NCI-H1694 treated with DMSO at 0.1 percent for 48 hours (cell line): ENCODE measurements around the gene GRID1.

Experiments
- DNase-seq: peaks from one replicate; lab custom pipeline; 2025; lab: John Stamatoyannopoulos, UW

Gene GRID1

DNA sequence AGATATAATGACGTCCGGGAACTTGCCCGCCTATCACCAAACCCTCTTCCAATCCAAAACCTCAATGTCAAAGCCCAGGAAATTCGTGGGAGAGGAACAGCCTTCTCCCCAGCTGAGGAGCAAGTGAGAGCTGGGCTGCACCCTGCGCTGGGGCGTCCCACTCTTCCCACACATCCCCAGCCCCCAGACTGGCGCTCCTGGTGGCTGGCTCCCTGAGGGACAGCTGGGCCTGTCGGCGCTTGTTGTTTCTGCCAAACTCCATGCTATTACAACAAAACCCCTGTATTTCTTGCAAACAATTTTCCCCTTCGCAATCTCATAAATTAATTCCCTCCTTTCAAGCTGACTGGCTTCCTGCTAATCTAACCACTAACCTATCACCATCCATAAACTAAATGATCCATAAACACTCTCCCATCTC, 53.0 kb downstream of the GRID1 start:
- DNase-seq = peak; percentile 6

DNA sequence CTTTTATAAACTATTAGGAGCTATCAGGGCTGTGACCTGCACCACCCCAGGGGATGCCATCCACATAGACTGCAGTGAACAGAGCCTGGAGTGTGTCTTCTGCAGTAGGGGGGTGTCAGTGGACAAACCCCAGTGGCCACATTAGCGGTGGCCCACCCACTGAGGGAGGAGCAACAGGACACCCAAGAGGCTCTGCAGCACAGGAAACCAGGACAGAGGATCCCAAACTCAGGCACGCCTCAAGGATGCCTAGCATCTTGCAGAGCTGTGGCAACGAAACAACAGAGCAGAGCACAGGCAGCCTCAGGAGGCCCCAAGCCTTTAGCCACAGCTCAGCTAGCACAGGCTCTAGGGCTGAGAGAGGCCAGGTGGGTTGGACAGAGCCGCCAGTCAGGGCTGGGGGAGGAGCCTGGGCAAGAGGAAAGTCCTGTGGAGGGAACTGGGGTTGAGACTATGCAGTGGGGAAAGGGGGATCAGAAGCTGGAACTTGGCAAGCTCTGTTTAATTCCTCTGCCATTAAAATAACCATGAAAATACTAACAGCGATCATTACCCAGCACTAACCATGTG, 53.8 kb downstream of the GRID1 start:
- DNase-seq = no peak

DNA sequence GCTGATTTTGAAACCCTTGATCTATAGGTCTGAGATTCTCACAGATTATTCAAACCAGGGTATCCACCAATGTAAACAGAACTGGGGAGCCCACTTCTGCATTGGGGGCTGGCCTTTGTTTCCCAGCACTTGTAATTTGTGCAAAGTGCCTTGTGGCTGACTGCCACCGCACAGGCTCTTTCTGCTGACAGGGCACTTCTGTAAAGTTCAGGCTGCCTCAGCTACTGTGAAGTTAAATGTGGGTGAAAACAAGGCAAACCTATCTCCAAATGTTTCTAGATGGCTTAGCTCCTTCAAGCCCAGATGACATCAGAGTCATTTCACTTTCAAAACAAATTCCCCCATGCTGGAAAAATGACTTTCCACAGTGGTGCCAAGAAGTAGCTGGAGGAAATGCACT, 54.7 kb downstream of the GRID1 start:
- no peak for DNase-seq

DNA sequence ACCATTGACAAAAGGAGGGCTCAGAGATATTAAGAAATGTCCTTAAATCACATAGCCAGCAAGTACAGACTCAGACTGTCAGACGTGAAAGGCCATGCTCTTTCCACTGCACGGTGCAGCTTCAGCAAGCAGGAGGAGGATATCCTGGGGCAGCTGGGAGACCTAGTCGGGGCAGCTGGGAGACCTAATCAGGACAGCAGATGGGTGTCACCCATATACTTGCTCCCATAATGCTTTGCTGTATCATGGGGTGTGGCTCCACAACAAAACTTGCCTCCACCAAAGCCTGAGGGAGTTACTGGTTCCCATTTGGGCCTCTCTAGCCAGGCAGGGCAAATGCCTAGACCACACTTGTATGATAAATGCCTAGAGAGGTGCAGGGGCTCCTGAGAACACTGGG, 55.4 kb downstream of the GRID1 start:
- DNase-seq = no peak

DNA sequence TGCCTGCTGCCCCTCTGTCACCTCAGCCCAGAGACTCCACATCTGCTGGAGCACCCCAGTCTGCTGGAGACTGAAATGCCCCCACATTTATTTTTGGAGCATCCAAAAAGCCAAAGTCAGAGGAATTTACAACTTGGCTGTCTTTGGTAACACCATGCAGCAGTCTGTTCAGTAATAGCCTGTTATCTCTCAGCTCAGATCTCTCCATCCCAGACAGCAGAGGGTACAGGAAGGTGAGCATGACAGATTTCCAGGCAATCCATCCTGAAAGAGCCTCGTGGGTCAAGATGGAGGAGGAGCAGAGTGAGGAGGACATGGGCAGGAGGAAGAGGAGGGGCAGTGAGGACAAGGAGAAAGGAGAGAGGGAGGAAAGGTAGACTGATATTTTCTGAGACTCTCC, 55.9 kb downstream of the GRID1 start:
- no peak for DNase-seq

DNA sequence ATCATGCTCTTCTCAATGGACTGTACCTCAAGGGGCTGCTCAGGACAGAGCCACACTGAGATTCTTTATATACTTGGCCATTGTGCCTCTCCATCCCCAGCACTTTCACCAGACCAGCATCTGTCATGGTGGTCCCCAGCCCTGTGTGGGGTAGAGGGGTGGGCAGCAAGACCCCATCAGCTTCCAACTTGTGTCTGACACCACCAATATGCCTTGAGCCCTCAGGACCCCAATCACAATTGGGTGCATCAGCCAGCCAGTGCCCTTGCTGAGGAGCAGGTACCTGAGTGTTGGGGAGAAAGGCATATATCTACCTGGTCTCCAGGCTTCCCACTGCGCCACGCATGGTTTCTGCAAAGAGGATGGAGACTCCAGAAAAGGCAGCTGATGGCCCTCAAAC, 56.3 kb downstream of the GRID1 start:
- DNase-seq = no peak

DNA sequence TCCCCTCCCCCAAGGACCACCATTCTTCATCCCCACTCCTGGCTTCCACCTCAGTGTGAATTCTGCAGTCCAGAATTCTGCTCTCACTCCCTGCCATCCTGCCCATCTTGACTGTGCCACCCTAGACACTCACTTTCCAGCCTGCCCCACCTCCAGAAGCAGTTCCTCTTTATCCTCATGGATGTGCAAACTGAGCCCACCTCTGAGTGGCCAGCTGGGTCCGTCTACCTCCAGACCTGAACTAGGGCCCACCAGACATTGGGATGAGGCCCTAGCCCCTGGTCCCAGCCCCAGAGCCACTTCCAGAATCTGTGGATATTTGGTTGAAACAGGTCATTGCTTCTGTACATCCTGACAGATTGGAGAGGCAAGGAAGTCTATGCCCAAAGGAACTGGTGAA, 58.5 kb downstream of the GRID1 start:
- DNase-seq = no peak

DNA sequence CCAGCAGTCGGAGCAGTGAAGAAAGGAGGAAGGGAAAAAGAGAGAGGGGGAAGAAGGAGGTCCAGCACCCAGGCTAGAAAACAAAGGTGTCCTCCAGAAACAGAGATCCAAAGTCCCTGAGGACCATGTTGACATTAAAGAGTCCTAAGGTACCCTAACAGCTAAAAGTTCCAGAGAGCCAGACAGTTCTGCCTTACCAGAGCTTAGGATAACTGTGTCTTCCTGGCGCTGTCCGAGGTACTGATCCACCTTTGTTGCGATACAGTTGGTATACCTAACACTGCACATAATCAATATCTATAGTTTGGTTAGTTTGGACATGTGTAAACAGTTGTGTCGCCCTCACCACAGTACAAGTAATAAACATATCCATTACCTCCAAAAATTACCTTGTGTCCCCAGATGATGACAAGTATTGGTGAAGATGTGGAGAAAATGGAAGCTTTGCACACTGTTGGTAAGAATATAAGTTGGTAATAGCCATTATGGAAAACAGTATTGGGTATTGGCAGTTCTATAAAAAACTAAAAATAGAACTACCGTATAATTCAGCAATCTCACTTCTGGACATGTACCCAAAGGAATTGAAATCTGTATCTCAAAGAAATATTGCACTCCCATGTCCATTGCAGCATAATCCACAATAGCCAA, 59.8 kb downstream of the GRID1 start:
- DNase-seq = no peak

DNA sequence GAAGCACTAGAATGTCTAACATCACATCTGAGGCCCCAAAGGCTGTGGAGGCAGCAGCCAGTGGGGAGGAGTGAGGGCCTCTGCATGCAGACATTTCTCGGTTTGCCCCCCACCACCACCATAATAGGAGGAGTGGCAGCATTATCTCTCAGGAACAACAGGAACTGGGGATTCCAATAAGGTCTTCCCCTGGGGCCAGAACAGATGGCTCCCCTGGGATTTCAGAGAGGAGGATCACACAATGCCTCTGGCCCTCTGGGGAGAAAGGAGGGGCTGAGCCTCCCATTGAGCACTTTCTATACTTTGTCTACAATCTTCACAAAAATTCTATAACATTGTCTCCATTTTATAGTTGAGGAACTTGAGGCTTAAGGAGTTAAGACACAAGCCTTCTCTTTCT, 61.1 kb downstream of the GRID1 start:
- no peak for DNase-seq

DNA sequence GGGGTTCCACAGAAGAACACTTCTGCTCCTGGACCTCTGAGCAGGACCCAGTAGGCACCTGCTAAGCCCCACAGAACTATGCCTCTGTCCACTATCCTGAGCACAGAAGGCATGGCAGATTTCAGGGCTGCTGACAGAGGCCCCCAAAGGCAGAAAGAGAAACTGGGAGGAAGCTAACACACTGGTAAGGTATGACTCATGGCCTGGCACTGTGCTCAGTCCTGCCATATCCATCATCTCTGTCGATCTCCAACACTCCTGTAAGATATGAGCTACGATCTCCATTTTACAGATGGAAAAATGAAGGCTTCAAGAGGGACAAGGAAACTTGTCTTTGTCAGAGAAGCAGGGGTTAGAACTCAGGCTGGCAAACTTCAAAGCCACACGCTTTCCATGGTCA, 62.2 kb downstream of the GRID1 start:
- DNase-seq = no peak

DNA sequence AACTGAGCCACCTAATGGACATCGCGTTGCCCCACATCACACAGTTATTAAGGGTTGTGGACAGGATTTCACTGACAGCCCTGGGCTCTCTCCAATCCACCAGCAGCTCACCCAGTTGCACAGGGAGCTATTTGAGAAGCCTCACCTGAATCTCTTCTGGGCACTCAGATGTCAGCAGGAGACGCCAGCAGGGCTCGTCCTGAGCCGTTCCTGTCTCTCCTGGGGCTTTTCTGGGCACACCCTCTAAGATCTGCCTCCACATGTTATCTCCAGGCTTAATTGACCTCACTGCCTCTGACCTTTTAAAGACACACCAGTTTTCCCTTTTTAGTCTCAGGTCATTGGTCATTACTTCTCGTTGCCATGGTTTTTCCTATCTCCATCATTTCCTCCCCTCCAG, 63.0 kb downstream of the GRID1 start:
- DNase-seq = no peak

DNA sequence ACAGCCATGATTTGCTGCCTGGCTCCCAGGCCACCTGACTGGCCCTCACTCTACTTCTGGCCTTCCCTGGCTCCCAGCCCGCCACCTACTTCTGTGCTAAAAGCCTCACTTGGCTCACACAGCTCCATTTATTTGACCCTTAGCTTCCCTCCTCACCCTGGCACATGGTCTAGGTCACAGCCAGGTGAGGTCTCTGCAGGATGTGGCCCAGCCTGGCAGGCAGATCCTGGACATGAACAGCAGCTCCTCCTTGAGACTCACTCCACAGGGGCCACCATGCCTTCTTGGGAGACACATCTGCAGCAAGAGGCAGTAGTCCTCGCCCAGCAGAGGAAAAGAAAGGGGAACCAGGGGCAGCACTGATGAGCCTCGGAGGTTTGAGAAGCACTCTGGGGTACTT, 64.6 kb downstream of the GRID1 start:
- no peak for DNase-seq

DNA sequence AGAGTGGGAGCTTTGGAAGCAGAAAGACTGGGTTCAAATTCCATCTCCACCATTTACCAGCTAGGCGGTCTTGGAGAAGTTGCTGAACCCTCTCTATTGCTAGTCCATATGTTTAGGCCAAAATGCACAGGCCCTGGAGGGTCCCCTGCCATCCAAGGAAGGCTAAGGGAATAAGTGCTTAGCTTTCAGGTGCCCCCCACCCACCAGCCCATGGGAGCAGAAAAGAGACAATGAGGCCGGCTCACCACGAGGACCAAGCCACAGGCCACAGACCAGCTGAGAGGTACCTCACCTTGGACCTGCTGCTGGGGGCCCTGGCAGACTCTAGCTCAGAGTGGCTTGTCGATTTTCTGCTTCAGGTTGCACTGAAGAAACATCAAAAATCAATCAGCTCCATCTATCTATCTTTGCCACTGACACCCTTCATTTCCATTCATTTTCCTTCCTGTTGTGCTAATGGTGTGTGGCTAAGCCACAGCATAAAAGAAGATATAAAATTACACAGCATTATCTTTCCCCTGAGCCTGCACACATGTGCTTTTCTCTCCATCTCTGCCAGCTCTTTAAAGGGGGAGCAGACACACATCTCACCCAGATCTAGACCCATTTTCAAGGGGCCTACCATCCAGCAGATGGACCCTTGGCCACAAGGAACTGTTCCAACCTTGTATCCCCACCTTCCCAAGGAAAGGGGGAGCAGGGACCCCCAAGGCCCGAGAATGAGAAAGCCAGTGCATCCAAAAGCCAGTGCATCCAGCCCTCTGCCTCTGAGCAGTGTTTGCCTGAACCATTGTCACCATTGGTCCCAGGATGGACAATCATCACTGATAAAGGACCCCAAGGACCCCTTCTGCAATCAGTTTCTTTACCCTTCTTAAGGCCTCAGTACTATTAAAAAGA, 65.4 kb downstream of the GRID1 start:
- DNase-seq = no peak

DNA sequence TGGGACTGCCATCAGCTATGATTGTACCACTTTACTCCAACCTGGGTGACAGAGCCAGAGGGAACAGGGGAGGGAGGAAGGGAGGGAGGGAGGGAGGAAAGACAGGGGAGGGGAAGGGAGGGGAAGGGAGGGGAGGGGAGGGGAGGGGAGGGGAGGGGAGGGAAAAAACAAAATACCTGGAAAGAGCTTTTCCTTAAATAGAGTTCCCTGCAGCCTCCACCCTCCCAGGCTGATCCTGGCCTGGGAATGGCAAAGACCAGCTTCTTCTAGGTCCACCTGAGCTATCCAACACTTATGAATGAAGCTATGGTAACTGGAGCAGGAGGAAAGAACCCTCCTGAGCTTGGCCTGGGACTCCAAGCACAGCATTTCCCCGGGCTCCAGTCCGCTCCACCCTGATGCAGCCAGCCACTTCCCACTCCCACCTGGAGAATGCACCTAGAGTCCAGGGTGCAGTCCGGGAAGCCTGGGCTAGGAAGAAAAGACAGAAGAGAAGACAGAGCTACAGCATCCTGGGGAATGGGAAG, 66.1 kb downstream of the GRID1 start:
- DNase-seq = no peak

DNA sequence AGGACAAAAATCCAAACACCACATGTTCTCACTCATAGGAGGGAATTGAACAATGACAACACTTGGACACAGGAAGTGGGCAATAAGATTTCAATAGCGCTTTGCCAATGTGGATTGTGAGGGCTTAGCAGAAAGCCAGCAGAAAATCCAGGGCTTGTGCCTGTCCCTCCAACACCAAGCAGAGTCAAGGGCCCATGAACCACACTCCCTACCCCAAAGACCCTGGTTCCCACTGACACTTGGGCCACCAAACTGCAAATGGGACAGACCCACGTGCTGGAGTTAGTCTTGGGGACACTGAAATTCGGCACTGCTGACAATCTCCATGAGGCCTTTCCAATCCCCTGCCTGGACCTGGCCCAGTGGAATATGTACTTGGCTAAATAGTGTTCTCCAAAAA, 67.0 kb downstream of the GRID1 start:
- DNase-seq = no peak

DNA sequence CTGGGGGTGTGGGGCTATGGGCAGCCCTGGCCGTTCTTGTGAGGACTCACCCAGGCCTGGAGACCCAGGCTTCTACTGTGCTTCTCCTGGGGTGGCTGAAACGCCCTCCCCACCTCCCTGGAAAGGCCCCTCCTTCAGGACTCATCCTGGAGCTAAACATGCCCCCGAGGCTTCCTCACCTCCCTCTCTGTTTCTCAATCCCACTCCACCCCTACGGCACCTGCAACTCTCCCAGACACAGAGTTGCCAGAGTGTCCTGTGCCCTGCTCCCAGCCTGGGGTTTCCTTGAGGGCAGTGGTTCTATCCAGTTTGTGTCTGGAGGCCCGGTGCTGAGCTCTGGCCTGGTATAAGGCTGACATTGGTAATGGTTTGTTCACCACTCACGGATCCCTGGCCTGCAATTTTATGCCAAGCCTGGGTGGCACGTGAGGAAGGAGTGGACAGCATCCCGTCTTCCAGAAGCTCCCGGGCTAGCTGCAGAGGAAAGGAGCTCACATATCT, 68.0 kb downstream of the GRID1 start:
- no peak for DNase-seq

DNA sequence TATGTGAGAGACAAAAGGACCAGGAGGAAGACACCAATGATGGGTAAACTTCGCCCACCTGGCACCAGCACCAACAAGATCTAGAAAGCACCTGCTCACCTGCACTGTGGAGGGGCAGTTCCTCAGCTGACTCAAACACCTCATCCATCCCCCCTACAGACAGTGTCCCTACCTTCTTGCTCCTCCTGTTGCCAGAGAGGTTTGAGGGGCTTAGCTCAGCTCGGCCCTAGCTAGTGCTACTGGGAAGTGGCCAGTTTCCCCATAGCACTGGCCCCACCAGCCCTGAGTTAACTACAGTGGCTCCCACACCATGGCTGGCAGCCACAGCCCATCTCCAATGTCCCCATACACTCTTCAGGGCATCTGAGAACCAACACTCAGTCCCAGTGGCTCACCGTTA, 70.8 kb downstream of the GRID1 start:
- DNase-seq = no peak

DNA sequence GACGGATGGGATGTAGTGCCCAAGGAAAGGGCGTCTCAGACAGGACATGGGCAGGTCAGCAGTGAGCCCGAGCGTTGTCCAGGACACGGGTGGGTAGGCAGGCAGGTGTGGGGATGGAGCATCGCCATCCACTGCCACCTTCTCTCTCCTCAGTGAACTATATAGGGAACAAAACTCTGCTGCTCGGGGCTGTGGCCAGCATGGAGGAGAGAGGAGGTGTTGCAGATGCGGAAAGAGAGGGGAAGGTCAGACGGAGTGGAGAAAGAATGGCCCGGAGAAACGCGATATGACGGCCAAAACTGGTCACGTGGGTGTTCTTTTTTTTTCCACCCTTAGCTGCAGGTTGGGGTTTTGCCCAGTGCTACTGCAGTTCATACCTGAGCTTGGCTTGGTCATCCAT, 71.2 kb downstream of the GRID1 start:
- no peak for DNase-seq

DNA sequence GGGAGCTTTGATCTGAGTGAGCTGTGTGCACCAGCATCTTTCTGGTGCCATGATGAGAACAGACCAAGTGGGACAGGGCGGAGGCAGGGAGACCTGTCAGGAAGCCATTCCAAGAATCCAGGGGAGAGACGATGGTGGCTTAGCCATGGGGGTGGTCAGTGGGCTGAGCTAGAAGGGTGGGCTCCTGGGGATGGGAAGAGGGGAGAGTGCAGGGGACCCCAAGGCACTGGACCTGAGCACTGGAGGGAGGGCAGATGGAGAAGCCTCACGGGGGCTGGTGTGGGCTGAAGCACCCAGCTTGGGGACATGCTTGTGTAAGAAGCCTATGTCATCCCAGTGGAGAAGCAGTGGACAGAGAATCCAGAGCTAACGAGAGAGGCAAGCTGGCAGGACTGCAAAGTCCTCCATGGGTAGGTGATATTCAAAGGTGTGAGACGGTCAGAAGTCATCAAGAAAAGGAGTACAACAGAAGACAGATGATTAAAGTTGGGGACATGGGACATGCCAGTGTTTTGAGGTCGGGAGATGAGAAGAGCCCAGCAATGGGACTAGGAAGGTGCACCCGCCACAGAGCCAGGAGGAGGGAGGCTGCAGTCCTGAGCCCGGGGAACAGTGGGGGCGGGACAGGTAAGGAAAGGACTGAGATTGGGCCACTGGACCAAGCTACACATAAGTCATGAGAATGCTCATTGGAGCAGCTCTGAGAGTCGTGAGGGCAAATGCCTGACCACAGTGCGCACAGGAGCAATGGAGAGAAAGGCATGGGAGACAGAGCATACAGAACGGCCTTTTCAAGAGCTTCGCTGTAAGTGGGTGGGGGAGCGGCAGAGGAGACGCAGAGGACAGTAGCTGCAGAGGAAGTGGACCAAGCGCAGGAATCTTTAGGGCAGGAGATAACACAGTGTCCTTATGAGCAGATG, 72.0 kb downstream of the GRID1 start:
- no peak for DNase-seq

DNA sequence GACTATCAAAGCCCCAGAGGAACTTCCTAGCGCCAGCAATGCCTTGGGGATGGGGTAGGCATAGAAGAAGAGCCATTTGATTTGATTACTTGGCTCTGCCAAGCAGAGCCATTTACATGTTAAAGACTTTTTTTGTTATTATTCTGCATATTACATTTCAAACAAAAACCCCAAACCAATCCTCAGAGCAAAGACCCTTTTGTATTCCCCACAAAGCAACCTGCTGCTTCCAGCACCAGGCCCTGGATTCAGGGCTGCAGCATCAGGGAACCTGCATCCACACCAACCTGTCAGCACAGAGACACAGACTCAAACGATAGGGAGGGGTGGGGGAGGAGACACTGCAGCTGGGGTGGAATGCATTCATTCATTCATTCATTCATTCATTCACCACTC, 73.2 kb downstream of the GRID1 start:
- DNase-seq = no peak

DNA sequence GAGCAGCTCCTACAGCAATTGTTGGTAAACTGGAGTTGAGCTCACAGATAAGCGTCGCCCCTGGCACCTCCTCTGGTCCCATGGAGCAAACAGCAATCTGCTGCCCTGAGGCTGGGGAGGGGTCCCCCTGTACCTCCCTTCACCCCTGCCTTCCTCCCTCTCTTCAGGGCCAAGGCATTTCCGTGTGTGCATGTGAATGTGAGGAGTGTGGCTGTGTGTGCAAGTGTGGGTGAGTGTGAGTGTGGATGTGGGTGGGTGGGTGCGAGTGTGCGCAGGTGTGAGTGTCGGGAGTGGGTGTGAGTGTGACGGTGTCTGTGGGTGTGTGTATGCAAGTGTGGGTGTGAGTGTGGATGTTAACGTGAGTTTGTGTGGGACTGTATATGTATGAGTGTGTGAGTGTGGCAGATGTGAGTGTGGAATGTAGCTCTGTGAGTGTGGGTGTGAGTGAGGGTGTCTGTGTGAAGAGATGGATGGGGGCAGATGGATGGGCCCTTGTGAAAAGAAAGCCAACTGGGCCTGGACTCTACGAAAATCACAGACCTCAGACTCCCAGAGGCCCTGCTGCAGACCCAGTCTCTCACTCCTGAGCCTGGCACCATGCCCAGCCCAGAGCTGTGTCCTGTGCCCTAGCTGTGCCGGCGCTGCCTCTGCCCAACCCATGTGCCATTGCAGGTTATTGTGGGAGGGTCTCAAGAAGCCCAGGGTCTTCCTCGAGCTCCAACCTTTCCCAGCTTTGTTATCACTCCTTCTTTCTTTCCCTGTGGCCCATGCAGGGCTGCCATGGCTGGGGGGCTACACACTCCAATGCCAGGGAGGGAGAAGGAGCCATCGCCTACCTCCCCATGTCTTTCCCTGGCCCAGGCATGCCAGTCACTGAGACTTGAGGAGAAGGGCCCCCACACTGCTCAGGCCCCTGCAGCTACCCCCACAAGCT, 73.9 kb downstream of the GRID1 start:
- DNase-seq = no peak
